H1 (cell line): ENCODE data around the gene HTR2A. TPM values are rescaled to one million over a fixed set of nuclear protein-coding genes. Genes with fewer than 3 reads are reported as not detected.

Source experiments
- CTCF ChIA-PET: fragments of 300-600 bp; sonication (Branson Sonifier 250); formaldehyde crosslinking; loops from one replicate; lab custom pipeline; 2021; ENCODE audit not compliant: partially characterized antibody; lab: Charles Lee
- POLR2A ChIA-PET: fragments of 300-600 bp; sonication (Branson Sonifier 250); formaldehyde crosslinking; loops from one replicate; lab custom pipeline; 2021; ENCODE audit warnings: inconsistent platforms; ENCODE audit not compliant: partially characterized antibody; lab: Charles Lee
- DNase-seq, 2 experiments: peaks; one replicate each; pipeline versions ENCODE4 v3.0.0 to v3.0.0-alpha.2; 2010 to 2022; ENCODE audit warnings: low spot score in 2 of 2, low read depth in 1 of 2, mixed read lengths in 1 of 2
- FAIRE-seq: peaks from 2 replicates; lab custom pipeline; 2011; peaks lifted over from hg19 to GRCh38; lab: Jason Lieb, UNC
- H2AFZ ChIP-seq: 2 replicates; pipeline ENCODE4 v1.8.1; 2012; ENCODE audit warnings: low read length, inconsistent platforms
- H2AK5ac ChIP-seq: 2 replicates; pipeline ENCODE4 v1.6.1; 2013; ENCODE audit warnings: low read depth, low read length
- H2BK120ac ChIP-seq: replicated peaks from 2 replicates; pipeline ENCODE3; 2013; ENCODE audit warnings: low read depth, low read length, inconsistent platforms
- H2BK12ac ChIP-seq: 2 replicates; pipeline ENCODE4 v1.6.1; 2013; ENCODE audit warnings: low read depth, low read length
- H2BK15ac ChIP-seq: 2 replicates; pipeline ENCODE4 v1.6.1; 2013; ENCODE audit warnings: low read length
- H2BK20ac ChIP-seq: 2 replicates; pipeline ENCODE4 v1.6.1; 2013; ENCODE audit warnings: low read length
- H2BK5ac ChIP-seq: 2 replicates; pipeline ENCODE4 v1.6.1; 2013; ENCODE audit warnings: low read depth, low read length
- H3K14ac ChIP-seq: 2 replicates; pipeline ENCODE4 v1.6.1; 2013; ENCODE audit warnings: inconsistent platforms; ENCODE audit not compliant: insufficient read length
- H3K18ac ChIP-seq: 2 replicates; pipeline ENCODE4 v1.6.1; 2013; ENCODE audit warnings: low read length; ENCODE audit errors: extremely low read depth
- H3K23ac ChIP-seq: 2 replicates; pipeline ENCODE4 v1.6.1; 2013; ENCODE audit warnings: inconsistent platforms; ENCODE audit not compliant: insufficient read length
- H3K23me2 ChIP-seq: 2 replicates; pipeline ENCODE4 v1.6.1; 2013; ENCODE audit warnings: low read depth, low read length
- H3K27ac ChIP-seq: 2 replicates; pipeline ENCODE4 v1.6.1; 2011; ENCODE audit warnings: low read depth, low read length, inconsistent platforms
- H3K27me3 ChIP-seq, 4 experiments: replicated peaks in 1 of 4; 1 replicate in 1 of 4; 2 replicates in 3 of 4; pipeline versions ENCODE4 v1.6.1 to v1.8.1; 2011 to 2013; ENCODE audit warnings: low read length in 3 of 4, mild to moderate bottlenecking in 3 of 4, inconsistent platforms in 2 of 4, mixed read lengths in 2 of 4, moderate library complexity in 1 of 4; ENCODE audit not compliant: control insufficient read depth in 3 of 4, insufficient read depth in 3 of 4; ENCODE audit errors: extremely low read depth in 1 of 4
- H3K36me3 ChIP-seq, 4 experiments: 2 replicates each; pipeline versions ENCODE4 v1.6.1 to v1.8.1; 2011 to 2013; ENCODE audit warnings: mild to moderate bottlenecking in 4 of 4, low read length in 3 of 4, moderate library complexity in 2 of 4, control low read depth in 1 of 4, inconsistent platforms in 1 of 4; ENCODE audit not compliant: insufficient read depth in 4 of 4, control insufficient read depth in 2 of 4
- H3K4ac ChIP-seq: replicated peaks from 2 replicates; pipeline ENCODE3; 2013; ENCODE audit warnings: low read length, low read depth, mixed read lengths, inconsistent platforms; ENCODE audit not compliant: insufficient read length
- H3K4me1 ChIP-seq, 4 experiments: replicated peaks in 1 of 4; 1 replicate in 1 of 4; 2 replicates in 3 of 4; pipeline versions ENCODE4 v1.6.1 to v1.8.1; 2011 to 2013; ENCODE audit warnings: low read length in 3 of 4, inconsistent platforms in 2 of 4, mixed read lengths in 1 of 4; ENCODE audit not compliant: insufficient read depth in 4 of 4, control insufficient read depth in 3 of 4
- H3K4me2 ChIP-seq, 2 experiments: 2 replicates each; pipeline versions ENCODE4 v1.6.1 to v1.8.1; 2011 to 2013; ENCODE audit warnings: low read depth in 2 of 2, low read length in 2 of 2, control low read depth in 1 of 2, inconsistent platforms in 1 of 2, mild to moderate bottlenecking in 1 of 2; ENCODE audit not compliant: insufficient read depth in 1 of 2
- H3K4me3 ChIP-seq, 4 experiments: fragments of 200-600, 300-600 bp in 1 of 4; sonication (generic), shearing (Covaris generic), sonication (Bioruptor Twin) in 1 of 4; 2 replicates each; pipeline versions ENCODE4 v1.5.1 to v1.8.1; 2011 to 2016; ENCODE audit warnings: low read length in 4 of 4, low read depth in 3 of 4, control low read depth in 2 of 4, inconsistent platforms in 2 of 4, mild to moderate bottlenecking in 2 of 4, mixed read lengths in 1 of 4, moderate library complexity in 1 of 4; ENCODE audit not compliant: insufficient read depth in 2 of 4; ENCODE audit errors: extremely low read depth in 1 of 4
- H3K56ac ChIP-seq: replicated peaks from 2 replicates; pipeline ENCODE3; 2013; ENCODE audit warnings: low read depth, mild to moderate bottlenecking, mixed read lengths, low read length, inconsistent platforms; ENCODE audit not compliant: insufficient read length
- H3K79me1 ChIP-seq: 2 replicates; pipeline ENCODE4 v1.6.1; 2013; ENCODE audit warnings: low read depth, low read length, control low read depth
- H3K79me2 ChIP-seq, 2 experiments: 2 replicates each; pipeline versions ENCODE4 v1.6.1 to v1.8.1; 2012 to 2013; ENCODE audit warnings: low read length in 2 of 2, mild to moderate bottlenecking in 2 of 2, inconsistent platforms in 1 of 2; ENCODE audit not compliant: insufficient read depth in 2 of 2, control insufficient read depth in 1 of 2
- H3K9ac ChIP-seq, 4 experiments: replicated peaks in 1 of 4; 1 replicate in 1 of 4; 2 replicates in 3 of 4; pipeline versions ENCODE4 v1.6.1 to v1.8.1; 2011 to 2013; ENCODE audit warnings: low read depth in 3 of 4, low read length in 3 of 4, control low read depth in 2 of 4, mild to moderate bottlenecking in 2 of 4, moderate library complexity in 2 of 4, inconsistent platforms in 1 of 4; ENCODE audit errors: extremely low read depth in 1 of 4
- H3K9me3 ChIP-seq, 2 experiments: 2 replicates each; pipeline versions ENCODE4 v1.6.1 to v1.8.1; 2012 to 2013; ENCODE audit warnings: mild to moderate bottlenecking in 2 of 2, moderate library complexity in 2 of 2, control low read depth in 1 of 2, inconsistent platforms in 1 of 2, low read depth in 1 of 2, low read length in 1 of 2, mixed read lengths in 1 of 2; ENCODE audit not compliant: insufficient read depth in 2 of 2
- H4K20me1 ChIP-seq, 2 experiments: replicated peaks in 1 of 2; 2 replicates each; pipeline versions ENCODE3 to v1.8.1; 2011 to 2013; ENCODE audit warnings: inconsistent platforms in 2 of 2, low read length in 2 of 2, mild to moderate bottlenecking in 1 of 2; ENCODE audit not compliant: insufficient read depth in 2 of 2, control insufficient read depth in 1 of 2
- H4K5ac ChIP-seq: 2 replicates; pipeline ENCODE4 v1.6.1; 2013; ENCODE audit warnings: low read length, low read depth, mixed read lengths, inconsistent platforms; ENCODE audit not compliant: insufficient read length
- H4K8ac ChIP-seq: 2 replicates; pipeline ENCODE4 v1.8.0; 2013; ENCODE audit warnings: mild to moderate bottlenecking, moderate library complexity, low read length, inconsistent platforms; ENCODE audit not compliant: insufficient read depth; ENCODE audit errors: extremely low read depth
- H4K91ac ChIP-seq: replicated peaks from 2 replicates; pipeline ENCODE3; 2013; ENCODE audit warnings: low read length, mixed read lengths, inconsistent platforms; ENCODE audit not compliant: insufficient read length
- ASH2L ChIP-seq: fragments of 200-600, 300-600 bp; sonication (generic); IDR thresholded peaks from one replicate; pipeline ENCODE4 v1.7.1; 2017; ENCODE audit warnings: low read length
- BCL11A ChIP-seq, 2 experiments: IDR thresholded peaks; one replicate each; pipeline ENCODE4 v1.6.1; 2011; ENCODE audit warnings: low read depth in 2 of 2, low read length in 2 of 2, mild to moderate bottlenecking in 2 of 2
- JUN ChIP-seq: IDR thresholded peaks from 2 replicates; pipeline ENCODE4 v1.6.1; 2011; ENCODE audit warnings: low read depth, mild to moderate bottlenecking, improper control_type of control experiment, low read length
- POU5F1 ChIP-seq: IDR thresholded peaks from 2 replicates; pipeline ENCODE4 v1.6.1; 2011; ENCODE audit warnings: low read depth, mild to moderate bottlenecking, low read length, moderate library complexity
- RFX5 ChIP-seq: IDR thresholded peaks from 2 replicates; pipeline ENCODE4 v1.6.1; 2011; ENCODE audit warnings: low read depth, low read length, improper control_type of control experiment, borderline replicate concordance
- TBP ChIP-seq: IDR thresholded peaks from 2 replicates; pipeline ENCODE4 v1.6.1; 2011; ENCODE audit warnings: low read depth, low read length, improper control_type of control experiment
- ZNF274 ChIP-seq: IDR thresholded peaks from 2 replicates; pipeline ENCODE4 v1.7.0; 2012; ENCODE audit warnings: low read length, borderline replicate concordance; ENCODE audit errors: extremely low read depth
- WGBS, 2 experiments: shearing (Covaris generic) in 1 of 2; methylation state at CpG; one replicate each; pipeline versions ENCODE4 v1.1.6 to v1.1.7; 2013 to 2015; ENCODE audit warnings: low lambda C conversion rate in 2 of 2, mixed read lengths in 2 of 2, inconsistent platforms in 1 of 2, low coverage in 1 of 2, missing lambda C conversion rate in 1 of 2; ENCODE audit not compliant: insufficient replicate concordance in 2 of 2, insufficient coverage in 1 of 2, insufficient read length in 1 of 2; ENCODE audit errors: extremely low coverage in 1 of 2, missing lambda C conversion rate in 1 of 2; 5-methylcytosine and 5-hydroxymethylcytosine counted together
- polyA plus RNA-seq, 7 experiments: library from polyadenylated mRNA; depleted of rRNA in 3 of 7; stranded (reverse) in 5 of 7; unstranded in 2 of 7; fragments of >200 nt in 5 of 7; fragments of 200-250 nt in 2 of 7; gene quantifications; 1 replicate in 5 of 7; 2 replicates in 1 of 7; 4 replicates in 1 of 7; pipeline versions ENCODE4 v1.2.1 to v1.2.3, GENCODE V29; 2011 to 2013; ENCODE audit warnings: missing spikeins in 2 of 7, mixed read lengths in 2 of 7
- total RNA-seq: library from RNA; stranded (reverse); fragmentation: NEBNext Ultra II Directional; extraction: Animal tissue kit (Norgen Biotek cat#: 25700); gene quantifications from 2 replicates; pipeline ENCODE4 v1.2.1, GENCODE V29; 2021
- TF ChIP-seq, protein P1 (sequence below): IDR thresholded peaks from 2 replicates; pipeline ENCODE4 v1.6.1; 2011; ENCODE audit warnings: low read depth, mild to moderate bottlenecking, low read length; ENCODE audit not compliant: insufficient read depth
- TF ChIP-seq, protein P2 (sequence below): IDR thresholded peaks from 2 replicates; pipeline ENCODE4 v1.6.1; 2012; ENCODE audit warnings: inconsistent platforms

The HTR2A gene
- total and polyA plus RNA-seq, 2 of the 8 experiments (the other 6 are each of a cell fraction or from before 2014, with no cell fraction given): not detected

DNA sequence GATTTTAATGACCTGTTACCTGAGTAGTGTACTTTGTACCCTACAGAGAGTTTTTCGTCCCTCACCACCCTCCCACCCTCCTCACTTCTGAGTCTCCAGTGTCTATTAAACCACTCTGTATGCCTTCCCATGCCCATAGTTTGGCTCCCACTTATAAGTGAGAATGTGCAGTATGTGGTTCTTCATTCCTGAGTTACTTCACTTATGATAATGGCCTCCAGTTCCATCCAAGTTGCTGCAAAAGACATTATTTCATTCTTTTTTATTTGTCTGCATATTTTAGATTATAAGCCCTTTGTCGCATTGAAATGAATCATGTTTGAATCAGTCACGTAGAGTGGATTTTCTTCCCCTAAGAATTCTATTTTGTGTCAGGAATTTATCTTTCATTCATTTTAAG lies 12.2 kb upstream of the HTR2A start:
- Histone ChIP-seq H2BK120ac (no peak overlapping the region), H3K56ac (no peak overlapping the region), H4K8ac (no peak overlapping the region), H3K14ac (no peak overlapping the region), H3K23ac (no peak overlapping the region), H2BK5ac (no peak overlapping the region), H4K91ac (no peak overlapping the region), H4K5ac (no peak overlapping the region), H3K23me2 (no peaks in the 10 kb centered on the region), H3K79me1 (no peaks in the 10 kb centered on the region), H3K27ac (no peak overlapping the region), H2BK15ac (no peak overlapping the region), H3K9ac (no peak overlapping the region), H2BK20ac (no peak overlapping the region), H4K20me1 (no peaks in the 10 kb centered on the region), H2BK12ac (no peak overlapping the region), H3K4ac (no peak overlapping the region), H3K4me2 (no peak overlapping the region), H2AK5ac (no peak overlapping the region), H3K79me2 (no peaks in the 10 kb centered on the region), H3K27me3 (no peaks in the 10 kb centered on the region), H3K18ac (no peak overlapping the region), H3K9me3 (peaks cover 0 to 6% of the 10 kb centered on the region in 2 experiments; a peak in 1 of 4 replicates), H3K4me1 (no peaks in the 10 kb centered on the region), H3K36me3 (no peaks in the 10 kb centered on the region; a peak in 1 of 8 replicates), H3K4me3 (no peak overlapping the region), H2AFZ (no peak overlapping the region)
- FAIRE-seq (no peak), DNase-seq (no peak)
- 83% methylated on average over 3 of the region's 3 CpGs; no CpG with 5 or more reads in 1 of the 2 experiments for WGBS, 2 experiments
- POLR2A ChIA-PET: no interaction called here
- CTCF ChIA-PET: no interaction called here
- TF ChIP-seq, protein P1, sequence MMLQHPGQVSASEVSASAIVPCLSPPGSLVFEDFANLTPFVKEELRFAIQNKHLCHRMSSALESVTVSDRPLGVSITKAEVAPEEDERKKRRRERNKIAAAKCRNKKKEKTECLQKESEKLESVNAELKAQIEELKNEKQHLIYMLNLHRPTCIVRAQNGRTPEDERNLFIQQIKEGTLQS: no peak
- TF ChIP-seq POU5F1 (no peak), RFX5 (no peak), ZNF274 (no peak), ASH2L (no peak), BCL11A (IDR thresholded peaks at IDR 0.05; ENCODE audit: low read depth in 2 of 2, low read length in 2 of 2) (no peak), JUN (no peak), TBP (no peak)
- TF ChIP-seq, protein P2, sequence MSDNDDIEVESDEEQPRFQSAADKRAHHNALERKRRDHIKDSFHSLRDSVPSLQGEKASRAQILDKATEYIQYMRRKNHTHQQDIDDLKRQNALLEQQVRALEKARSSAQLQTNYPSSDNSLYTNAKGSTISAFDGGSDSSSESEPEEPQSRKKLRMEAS: no peak
